GM21360 (cell line): ENCODE results near the gene CDK11A.
"Not testable (repeated sequence)": the region's sequence is repeated elsewhere in the genome, so short reads cannot be mapped to it uniquely, and the experiment has no call there.

ENCODE experiments used
- ATAC-seq: cut with Tn5 transposase; IDR thresholded peaks from one replicate; pipeline ENCODE4 v1.9.1; 2021; ENCODE audit warnings: mild to moderate bottlenecking, moderate library complexity; ENCODE audit not compliant: unreplicated experiment

The CDK11A gene

DNA sequence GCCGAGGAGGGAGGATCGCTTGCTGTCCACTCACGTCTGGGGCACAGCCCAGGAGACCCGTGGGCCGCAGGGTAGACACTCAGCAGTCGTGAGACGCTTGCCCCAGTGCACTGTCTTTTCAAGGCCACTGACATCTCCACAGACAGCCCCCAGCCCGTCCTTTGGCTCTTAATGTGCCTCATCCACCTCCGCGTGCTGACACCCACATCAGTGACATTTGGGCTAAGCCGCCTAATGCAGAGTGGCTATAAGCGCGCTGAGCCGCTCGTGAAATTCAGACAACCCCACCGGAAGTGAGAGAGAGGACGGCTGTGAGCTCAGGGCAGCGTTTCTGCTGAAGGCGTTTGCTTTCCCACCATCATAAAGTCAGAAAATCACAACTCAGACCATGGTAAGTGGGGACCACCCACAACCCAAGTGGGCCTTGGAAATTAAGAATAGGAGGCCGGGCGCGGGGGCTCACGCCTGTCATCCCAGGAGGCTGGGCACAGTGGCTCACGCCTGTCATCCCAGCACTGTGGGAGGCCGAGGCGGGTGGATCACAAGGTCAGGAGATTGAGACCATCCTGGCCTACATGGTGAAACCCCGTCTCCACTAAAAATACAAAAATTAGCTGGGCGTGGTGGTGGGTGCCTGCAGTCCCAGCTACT is 40.0 kb downstream of the CDK11A start:
- ATAC-seq: no peak

DNA sequence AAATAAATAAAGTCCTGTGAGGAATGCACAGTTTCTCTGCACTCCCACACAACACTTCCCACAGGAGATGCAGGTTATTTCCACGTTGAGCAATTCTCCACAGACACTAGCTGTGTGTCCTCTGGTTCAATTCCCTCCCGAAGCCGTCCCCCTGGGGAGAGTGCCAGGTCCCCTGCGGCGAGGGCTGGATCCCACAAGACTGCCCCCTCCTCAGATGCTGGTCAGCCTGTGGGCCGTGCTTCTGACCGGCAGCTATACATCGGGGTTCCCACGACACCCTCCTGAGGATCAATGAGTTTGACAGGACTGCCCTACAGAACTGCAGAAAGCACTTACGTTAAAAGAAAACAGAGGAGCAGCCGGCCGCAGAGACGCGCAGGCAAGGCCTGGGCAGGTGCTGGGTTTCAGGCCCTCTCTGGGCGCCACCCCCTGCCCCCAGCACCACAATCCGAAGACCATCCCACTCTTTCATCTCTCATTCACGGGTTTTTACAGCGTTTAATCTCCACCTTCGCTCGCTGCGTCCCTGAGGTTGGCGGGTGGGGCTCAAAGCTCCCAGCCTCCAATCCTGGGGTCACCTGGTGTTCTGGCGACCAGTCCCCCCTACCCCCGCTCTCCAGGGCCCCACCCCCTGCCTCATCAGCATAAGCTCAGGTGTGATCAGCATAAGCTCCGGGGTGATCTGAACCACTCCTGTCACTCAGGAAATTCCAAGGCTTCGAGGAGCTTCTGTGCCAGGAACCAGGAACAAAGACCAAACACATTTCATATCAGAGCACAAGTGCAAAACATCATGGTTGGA is 40.9 kb downstream of the CDK11A start:
- ATAC-seq: no peak

DNA sequence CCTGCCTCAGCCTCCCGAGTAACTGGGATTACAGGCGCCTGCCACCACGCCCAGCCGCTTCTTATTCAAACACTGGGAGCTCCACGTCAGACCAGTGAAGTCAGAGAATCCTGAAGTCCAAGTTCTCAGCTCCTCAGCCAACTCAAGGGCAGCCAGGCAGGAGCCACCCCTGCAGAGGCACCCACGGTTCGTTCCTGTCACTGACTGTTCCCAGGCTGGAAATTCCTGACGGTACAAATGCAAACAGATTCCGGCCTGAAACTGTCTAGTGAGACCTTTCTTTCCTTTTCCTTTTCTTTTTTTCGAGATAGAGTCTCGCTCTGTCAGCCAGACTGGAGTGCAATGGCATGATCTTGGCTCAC is 43.3 kb downstream of the CDK11A start:
- ATAC-seq: no peak

DNA sequence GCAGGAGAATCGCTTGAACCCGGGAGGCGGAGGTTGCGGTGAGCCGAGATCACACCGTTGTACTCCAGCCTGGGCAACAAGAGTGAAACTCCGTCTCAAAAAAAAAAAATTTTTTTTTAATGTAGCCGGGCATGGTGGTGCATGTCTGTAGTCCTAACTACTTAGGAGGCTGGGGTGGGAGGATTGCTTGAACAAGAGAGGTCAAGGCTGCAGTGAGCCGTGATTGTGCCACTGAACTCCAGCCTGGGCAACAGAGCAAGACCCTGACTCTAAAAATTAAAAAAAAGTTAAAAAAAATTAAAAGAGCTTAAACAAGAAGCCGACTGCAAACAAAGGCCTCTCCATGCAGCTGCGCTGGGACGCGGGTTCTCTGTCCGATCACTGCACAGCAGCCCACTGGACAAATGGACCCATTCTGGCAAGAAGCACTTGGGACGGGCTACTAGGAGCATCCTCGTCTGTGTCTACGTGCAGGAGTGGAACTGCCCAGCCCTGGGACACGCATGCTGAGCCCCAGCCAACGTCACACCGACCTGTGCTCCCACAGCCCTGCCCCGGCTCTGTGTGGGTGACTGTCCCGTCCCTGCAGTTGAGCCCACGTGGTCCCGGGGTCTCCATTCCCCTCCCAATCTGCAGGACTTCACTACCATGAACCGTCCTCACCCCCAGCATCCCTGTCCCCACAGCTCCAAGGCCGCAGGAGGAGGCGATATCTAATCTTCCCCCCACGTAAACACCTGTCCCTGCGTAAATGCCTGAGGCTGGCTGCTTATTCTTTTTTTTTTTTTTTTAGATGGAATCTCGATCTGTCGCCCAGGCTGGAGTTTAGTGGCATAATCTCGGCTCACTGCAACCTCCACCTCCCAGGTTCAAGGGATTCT is 43.9 kb downstream of the CDK11A start:
- no peak for ATAC-seq

DNA sequence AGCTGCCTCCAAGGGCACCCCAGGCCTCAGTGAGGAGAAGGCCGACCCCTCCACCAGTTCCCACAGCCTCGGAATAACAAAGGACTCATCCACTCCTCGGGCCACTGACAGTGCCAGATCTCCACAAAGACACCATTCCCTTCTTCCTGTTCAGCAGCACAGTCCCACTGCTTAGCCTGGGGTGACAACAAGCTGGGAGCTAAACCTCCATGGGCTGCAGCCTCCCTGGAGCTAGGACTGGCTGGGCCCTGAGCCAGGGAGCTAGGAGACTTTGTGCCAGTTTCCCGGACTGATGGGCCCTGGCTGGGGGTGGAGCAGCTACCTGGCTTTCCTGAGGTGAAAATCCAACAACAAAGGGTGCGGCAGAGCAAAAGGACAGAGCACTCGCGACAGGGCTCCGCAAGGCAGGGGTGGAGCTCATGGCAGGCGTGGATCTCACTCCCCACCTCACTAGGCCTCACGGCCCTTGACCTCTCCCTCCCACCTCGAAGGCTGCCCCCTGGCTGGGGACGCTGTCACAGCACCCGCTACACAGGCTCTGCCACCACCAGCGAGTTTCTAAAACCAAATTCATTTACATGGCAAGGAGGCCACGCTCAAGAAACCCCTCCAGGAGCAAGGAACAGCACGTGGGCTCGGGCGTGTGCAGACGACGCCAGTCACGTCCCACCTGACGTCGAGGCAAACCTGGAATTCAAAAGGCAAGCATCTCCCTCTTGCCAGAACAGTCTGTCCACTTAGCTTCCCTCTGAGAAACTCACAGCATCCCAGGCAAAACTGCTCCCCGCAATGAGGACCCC is 45.4 kb downstream of the CDK11A start:
- peak; percentile 39 for ATAC-seq

DNA sequence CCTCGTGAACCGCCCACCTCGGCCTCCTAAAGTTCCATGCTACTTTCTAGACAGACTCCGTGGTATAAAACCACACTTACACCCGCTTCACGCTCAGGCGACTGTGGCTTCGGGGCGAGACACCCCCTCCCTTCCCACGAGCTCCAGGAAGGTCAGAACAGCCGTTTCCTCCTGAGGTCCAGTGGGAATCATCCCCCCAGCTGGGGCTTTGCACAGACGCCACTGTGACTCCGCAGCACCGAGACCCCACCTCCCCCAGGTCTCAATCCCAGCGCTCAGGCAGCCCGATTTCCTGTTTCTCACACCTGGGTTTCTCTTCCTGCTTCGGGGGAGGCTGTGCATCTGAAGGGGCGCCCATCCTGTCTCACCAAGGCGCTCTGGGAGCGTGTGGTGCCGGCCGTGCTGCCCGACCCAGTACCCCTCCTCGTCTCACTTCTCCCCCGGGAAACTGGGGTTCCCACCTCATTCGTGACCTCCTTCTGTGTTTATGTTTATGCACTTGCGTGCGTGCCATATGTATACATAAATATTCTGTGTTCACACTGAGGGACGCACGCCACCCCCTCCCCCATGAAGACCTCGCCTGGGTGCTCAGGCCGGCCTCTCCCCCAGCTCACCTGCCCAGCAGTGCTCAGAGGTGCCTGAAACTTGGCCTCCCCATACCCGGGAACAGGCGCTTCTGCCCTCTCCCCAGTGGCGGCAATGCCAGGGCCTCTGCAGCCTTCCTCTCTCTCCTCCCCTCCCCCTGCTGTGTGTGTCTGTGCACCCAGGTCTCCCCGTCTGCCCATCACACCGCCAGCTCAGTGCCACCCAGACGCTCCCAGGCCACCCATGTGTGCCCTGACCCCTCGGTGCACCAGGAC is 46.2 kb downstream of the CDK11A start:
- peak; percentile 43 for ATAC-seq

DNA sequence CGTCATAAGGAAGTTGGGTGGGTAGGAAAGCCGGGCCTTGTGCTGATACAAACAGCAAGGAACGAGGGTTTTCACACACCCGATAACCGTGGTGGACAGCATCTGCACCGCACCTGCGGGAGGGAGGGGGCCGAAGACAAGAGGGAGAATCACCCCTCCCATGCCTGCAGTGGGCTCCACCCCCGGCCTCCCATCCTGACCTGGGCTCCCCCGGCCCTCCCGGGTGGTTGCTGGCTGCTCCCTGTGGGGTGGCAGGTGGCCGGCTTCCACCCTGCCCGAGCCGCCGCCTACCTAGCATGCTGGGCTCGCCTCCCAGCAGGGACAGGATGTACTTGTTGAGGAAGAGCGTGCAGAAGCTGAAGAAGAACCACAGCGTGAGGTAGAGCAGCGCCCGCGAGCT is 48.1 kb downstream of the CDK11A start:
- ATAC-seq: not testable (repeated sequence)

DNA sequence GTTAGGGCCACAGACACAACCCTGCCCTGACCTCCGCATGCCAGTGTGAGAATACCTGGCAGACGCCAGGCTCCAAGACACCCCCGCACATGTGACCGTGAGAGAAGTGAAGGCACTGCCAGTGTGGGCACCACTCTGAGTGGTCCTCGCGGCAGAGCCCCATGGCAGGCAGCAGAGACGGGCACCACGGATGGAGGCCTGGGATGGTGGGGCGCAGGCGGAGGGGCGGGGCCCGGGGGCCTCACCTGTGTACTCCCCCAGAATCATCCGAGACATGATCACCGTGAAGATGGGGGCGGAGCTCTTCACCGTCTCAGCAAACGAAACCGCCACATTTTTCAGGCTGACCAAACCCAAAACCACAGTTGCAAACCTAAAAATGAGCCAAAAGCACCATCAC is 48.9 kb downstream of the CDK11A start:
- ATAC-seq: not testable (repeated sequence)

DNA sequence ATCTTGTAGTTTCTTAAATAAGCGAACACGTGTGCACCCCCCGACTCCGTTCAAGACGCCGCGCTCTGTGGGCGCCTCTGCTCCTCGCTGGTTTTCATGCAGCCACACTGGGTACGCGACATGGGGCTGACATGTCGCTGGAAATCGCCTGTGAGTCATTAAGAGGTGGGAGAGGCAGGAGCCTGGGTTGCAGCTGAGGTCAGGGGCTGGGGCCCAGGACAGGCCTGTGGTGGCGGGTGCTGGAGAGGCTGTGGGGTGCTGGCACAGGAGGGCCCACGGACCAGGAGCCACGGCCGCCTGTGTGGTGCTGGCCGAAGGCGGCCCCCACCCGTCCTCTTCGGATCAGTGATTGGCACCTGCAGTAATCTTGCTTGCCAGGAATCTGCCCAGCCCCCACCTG is 49.4 kb downstream of the CDK11A start:
- not testable (repeated sequence) for ATAC-seq

DNA sequence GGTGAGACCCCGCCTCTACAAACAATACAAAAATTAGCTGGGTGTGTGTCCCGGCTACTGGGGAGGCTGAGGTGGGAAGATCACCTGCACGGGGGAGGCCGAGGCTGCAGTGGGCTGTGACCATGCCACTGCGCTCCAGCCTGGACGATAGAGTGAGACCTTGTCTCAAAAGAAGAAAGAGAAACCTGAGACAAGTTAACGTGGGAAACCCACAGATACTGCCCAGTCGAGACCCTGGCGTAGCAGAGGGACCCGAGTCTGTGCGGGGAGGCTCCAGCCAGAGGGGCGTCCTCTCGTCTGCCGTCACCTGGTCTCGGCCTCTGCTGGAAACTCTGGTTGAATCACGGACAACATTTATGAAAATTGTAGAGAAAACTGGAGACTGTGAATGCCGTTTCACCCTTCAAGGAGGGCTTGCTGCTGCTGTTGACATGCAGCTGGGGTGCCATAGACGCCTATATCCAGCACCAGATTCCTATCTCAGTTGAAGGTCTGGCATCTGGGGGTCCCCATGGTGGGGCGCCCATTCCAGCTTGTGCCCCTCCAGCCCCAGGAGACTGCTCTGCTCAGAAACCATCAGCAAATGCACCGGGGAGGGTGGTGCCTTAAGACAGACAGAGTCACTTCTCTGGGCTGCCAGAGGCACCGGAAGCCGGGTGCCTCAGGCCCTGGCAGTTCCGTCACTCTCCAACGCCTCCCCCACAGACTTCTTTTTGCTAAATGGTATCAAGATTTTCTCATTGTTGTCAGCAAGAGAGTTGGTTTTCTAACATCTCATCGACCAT is 51.8 kb downstream of the CDK11A start:
- ATAC-seq: no peak

DNA sequence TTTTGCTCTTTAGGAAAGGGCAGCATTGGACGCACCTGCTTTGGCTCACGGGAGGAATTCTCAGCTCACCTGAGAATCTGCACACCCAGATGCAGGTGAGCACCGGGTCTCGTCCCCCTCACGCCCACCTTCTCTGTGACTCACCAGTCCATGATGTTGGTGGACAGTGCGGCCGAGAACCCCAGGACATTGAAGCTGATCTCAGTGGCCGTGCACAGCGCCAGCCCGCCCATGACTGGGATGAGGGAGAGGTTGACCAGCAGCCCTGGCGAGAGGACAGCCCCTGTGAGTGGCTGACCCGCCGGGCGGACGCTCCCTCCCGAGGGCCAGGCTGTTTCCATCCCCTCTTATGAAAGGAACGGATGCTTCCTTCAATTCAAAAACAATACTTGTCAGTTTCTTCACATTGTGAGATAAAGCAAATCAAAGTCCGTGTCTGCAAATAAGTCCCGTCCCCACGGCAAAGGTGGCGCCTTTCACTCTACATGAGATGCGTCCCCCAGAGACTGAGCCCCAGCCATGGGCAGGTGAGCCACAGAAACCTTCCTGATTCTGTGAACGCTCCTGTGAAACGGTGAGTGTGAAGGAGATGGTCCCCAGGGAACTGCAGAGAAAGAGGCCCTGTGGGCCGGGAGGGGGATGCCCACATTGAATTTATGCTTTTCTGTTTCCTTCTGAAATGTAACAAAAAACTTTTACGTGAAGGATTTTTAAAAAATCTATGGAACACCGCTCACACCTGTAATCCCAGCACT is 52.6 kb downstream of the CDK11A start:
- ATAC-seq: no peak

DNA sequence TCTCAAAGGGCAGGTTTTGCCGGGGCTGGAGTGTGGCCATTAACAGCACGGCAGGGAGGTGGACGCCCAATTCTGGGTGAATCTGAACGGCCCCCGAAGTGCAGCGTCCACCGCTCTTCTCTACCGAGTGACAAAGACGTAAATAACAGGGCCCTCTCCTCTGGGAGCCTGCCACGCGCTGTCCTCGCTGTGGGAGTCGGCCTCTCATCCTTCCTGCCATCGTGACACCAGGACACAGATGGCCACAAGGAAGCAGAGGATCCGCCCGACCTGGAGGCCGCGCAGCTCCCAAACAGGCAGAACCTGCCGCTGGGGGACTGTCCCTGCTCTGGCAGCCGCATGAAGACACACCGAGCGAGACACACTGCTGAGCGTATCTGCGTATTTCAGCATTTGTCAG is 53.3 kb downstream of the CDK11A start:
- ATAC-seq: no peak

DNA sequence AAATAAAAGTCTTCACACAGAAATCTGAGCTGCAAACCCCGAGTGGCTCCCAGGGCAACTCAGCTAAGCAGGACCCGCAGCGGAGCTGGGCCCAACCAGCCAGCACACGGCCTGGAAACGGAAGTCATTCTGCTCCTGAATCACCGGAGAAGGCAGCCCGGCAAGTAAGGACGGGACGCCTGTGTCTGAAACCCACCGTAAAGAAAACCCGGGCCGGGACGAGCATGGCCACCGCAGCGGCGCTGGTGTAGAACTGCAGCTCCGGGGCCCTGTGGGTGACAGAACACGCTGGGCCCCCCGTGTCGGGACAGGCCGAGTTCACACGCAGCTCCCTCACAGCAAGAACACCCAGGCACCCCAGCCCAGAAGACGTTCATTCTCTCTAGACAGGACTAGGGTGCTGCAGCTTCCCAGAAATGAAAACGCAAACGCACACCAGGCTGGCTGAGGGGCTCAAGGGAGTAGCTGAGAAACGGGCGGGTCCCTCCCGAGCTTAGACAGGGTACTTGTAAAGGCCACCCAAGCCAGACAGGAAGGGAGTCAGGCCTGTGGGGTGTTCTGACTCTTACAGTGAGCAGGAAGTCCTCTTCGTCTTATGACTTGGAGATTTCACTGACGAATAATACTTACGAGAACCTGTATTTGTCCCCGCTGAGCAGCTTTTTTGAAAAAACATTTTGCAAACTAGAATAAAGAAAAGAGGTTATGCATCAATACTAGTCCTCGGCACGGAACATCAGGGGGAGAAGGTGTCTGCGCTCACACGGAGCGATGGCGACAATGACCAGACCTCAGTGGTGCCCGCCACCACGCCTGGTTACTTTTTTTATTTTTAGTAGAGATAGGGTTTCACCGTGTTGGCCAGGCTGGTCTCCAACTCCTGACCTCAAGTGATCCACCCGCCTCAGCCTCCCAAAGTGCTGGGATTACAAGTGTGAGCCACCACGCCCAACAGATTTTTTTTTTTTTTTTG is 54.4 kb downstream of the CDK11A start:
- ATAC-seq: no peak

DNA sequence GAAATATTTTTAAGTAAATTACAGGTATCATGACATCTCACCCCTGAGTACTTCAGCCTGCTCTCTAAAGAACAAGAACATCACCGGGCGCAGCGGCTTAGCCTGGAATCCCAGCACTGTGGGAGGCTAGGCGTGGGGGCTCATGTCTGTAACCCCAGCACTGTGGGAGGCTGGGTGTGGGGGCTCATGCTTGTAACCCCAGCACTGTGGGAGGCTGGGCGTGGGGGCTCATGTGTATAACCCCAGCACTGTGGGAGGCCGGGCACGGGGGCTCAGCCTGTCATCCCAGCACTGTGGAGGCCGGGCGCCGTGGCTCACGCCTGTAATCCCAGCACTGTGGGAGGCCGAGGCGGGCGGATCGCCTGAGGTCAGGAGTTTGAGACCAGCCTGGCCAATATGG is 57.6 kb downstream of the CDK11A start:
- no peak for ATAC-seq

DNA sequence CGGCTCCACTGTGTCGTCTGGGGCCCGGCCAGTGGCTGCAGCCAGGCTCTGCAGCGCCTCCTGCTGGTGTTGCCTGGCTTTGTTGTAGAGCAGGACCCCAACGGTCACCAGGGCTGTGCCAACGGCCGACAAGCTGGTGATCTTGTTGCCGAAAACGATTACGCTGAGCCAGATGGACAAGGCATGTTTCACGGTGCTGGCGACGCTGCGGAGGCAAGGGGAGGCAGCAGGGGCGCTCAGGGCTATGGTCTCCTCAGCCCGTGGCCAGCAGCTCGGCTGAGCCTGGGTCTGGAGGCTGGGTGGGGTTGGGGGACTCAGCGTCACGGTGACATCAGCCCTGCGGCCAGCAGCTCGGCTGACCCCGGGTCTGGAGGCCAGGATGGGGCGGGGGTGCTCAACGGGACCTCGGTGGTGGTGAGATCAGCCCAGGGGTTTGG is 58.3 kb downstream of the CDK11A start:
- ATAC-seq: no peak

DNA sequence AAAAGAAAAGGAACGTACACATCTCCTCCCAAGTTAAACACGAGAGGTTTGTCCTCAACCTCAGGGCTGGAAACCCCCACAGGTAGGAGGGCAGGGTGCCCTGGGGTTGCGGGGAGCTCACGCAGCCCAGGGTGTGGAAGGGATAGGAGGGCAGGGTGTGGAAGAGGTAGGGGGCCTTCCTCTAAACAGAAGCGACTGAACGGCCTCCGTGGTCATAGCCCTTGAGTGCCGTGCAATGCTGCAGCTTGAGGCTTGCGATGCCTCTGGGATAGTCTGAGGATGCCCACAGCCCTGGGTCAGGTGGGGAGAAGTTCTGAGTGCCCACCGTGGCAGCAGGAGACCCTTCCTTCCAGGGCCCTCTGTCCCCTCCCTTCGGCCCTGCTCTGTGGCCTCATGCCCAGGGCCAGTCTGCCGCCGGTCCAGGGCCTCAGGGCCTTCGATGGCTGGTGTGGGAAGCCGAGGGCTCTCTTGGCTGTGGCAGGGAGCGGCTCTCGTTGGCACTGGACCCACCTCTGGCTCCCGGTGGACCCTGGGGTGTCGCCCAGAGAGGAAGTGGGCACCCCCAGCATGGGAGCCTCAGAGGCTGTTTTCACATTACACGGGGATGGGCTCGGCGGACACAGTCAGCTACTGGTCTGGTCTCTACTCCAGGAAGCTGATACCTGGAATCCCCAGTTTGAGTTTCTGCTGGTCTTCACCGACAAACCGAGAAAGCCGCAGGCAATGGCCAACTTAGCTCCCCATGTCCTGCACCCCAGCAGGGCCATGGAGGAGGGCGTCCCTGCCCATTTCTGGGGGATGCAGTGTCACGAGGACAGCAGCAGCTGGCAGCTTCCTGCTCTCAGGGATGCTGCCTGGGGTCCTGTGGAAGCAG is 59.0 kb downstream of the CDK11A start:
- no peak for ATAC-seq
